HS-5 (cell line): ENCODE data around the gene HMX1.

Experiments
- DNase-seq: peaks from one replicate; pipeline ENCODE4 v3.0.0-alpha.2; 2012; ENCODE audit warnings: low read depth

HMX1 gene

DNA sequence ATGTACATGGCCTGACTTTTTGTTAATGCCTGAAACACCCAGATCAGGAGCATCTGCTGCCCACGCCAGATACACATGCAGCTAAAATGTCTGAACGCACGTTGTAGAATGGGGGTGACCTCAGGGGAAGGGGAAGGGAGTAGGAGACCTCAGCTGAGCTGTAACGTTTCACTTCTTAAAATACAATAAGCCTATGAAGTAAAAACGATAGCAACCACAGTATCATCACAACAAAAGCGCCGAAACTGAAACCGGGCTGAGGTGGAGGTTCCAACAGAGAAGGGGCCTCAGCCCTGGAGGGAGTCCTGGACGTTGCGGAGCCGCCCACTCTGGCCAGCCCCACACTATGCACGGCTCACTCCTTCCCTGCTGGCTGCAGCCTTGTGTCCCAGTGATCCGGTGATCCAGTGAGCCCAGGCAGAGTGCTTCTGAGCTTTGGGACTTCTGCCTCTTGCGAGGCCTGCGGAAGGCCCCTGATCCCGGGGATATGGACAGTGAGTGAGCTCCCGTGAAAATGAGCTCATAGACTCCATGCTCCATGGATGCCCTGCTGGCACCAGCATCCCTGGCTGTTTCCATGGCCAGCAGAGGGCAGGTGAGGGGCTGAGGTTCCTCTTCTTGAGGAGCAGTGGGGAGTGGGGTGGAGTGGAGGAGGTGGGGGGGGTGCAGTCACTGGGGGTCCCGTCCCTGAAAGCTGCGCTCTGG is 52.0 kb downstream of the HMX1 start:
- no peak for DNase-seq

DNA sequence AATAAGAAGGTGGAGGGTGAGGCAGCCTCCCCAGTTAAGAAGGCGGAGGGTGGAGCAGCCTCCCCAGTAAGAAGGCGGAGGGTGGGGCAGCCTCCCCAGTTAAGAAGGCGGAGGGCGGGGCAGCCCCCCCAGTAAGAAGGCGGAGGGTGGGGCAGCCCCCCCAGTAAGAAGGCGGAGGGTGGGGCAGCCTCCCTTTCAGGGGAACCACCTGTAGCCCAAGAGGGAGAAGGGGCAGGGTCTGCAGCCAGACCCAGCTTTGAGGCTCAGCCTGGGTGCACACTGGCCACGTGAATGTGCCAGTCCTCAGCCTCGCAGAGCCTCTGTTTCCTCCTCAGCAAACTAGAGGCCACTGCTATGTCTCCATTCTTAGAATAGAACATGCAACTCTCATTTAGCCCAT is 52.6 kb downstream of the HMX1 start:
- no peak for DNase-seq

GRCh38 chr4:8818063-8818881 is 53.4 kb downstream of the HMX1 start:
- no peak for DNase-seq

DNA sequence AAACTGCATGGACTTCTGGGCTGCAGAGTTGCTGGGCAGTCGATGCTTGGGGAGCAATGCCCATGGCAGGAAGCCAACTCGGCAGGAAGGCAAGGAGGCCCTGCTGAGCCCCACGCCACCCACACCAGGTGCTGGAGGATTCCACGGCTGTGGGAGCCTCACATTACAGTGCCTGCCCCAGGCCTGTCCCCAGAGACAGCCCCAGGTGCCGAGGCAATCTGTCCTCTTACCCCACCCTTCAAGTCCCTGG is 53.9 kb downstream of the HMX1 start:
- DNase-seq: no peak

DNA sequence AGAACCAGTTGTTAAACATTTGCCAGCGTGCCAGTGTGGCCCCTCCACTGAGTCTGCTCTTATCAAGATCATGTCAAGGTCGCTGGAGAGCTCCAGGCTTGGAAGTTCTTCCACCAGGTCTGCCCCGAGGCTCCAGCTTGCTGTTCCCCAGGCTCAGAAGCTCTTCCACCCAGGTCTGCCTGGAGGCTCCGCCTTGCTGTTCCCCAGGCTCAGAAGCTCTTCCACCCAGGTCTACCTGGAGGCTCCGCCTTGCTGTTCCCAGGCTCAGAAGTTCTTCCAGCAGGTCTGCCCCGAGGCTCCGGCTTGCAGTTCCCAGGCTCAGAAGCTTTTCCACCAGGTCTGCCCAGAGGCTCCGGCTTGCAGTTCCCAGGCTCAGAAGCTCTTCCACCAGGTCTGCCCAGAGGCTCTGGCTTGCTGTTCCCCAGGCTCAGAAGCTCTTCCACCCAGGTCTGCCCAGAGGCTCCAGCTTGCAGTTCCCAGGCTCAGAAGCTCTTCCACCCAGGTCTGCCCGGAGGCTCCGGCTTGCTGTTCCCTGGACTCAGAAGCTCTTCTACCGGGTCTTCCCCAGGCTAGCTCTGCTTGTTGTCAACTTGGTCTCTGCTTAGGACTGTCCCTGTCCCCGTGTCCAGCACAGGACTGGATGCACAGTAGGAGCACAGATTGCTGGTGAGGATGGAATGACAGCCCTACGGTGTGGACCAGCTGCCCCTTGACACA is 54.4 kb downstream of the HMX1 start:
- DNase-seq: no peak
